ENCODE results near the gene PRIMPOL. TPM values are rescaled to one million over a fixed set of nuclear protein-coding genes. Genes with fewer than 3 reads are reported as not detected.
"Not testable (repeated sequence)": the region's sequence is repeated elsewhere in the genome, so short reads cannot be mapped to it uniquely, and the experiment has no call there.

The PRIMPOL gene
- total and polyA plus RNA-seq, 5 experiments from 2014 or later = 12.1 to 17.6 (median 16.1) TPM

GRCh38 chr4:184653650-184654049, 4.1 kb downstream of the PRIMPOL start:
- H3K27ac Mint-ChIP-seq = no peak overlapping the region
- peaks cover 10 to 26% (median 18%) of the 10 kb centered on the region in 4 donors for H3K4me1 Mint-ChIP-seq
- H3K36me3 Mint-ChIP-seq = peaks cover 0 to 19% (median 18%) of the 10 kb centered on the region in 3 donors
- ATAC-seq = no peak
- POLR2A ChIA-PET = no interaction called here
- H3K9me3 Mint-ChIP-seq = no peaks in the 10 kb centered on the region
- no peak overlapping the region for H3K4me3 Mint-ChIP-seq
- no peak for DNase-seq
- no peaks in the 10 kb centered on the region for H3K27me3 Mint-ChIP-seq

- Mint-ChIP-seq H3K4me3 (no peak overlapping the region), H3K9me3 (no peaks in the 10 kb centered on the region), H3K27me3 (no peaks in the 10 kb centered on the region), H3K27ac (peak overlapping the region in 1 of 10 donors; percentile 15), H3K4me1 (peaks cover 4 to 16% (median 8%) of the 10 kb centered on the region in 4 donors), H3K36me3 (peaks cover 0 to 33% (median 24%) of the 10 kb centered on the region in 3 donors)
- ATAC-seq (no peak), DNase-seq (no peak)
- POLR2A ChIA-PET = no interaction called here
These were observed 6.6 kb downstream of the PRIMPOL start for GRCh38 chr4:184655889-184656869.

DNA sequence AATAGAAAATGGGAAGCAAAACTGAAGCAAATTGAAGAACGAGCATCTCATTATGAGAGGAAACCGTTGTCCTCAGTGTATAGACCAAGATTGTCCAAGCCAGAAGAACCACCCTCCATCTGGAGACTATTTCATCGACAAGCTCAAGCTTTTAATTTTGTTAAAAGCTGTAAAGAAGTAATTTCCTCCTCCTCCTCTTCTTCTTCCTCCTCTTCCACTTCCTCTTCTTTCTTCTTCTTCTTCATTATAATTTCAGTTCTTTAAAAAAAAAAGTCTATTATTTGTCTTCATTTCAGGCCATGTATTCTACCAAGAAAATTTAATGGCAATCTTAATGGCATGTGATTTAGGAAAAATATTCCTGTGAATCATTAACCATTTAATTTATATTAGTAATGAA, 7.6 kb downstream of the PRIMPOL start:
- peaks cover 2 to 10% (median 6%) of the 10 kb centered on the region in 4 donors for H3K4me1 Mint-ChIP-seq
- no peaks in the 10 kb centered on the region for H3K27me3 Mint-ChIP-seq
- H3K9me3 Mint-ChIP-seq = no peaks in the 10 kb centered on the region
- POLR2A ChIA-PET = no interaction called here
- H3K4me3 Mint-ChIP-seq = no peak overlapping the region
- peak overlapping the region in 1 of 10 donors; percentile 49 for H3K27ac Mint-ChIP-seq
- ATAC-seq (no peak), DNase-seq (no peak)
- H3K36me3 Mint-ChIP-seq = peaks cover 0 to 38% (median 24%) of the 10 kb centered on the region in 3 donors

DNA sequence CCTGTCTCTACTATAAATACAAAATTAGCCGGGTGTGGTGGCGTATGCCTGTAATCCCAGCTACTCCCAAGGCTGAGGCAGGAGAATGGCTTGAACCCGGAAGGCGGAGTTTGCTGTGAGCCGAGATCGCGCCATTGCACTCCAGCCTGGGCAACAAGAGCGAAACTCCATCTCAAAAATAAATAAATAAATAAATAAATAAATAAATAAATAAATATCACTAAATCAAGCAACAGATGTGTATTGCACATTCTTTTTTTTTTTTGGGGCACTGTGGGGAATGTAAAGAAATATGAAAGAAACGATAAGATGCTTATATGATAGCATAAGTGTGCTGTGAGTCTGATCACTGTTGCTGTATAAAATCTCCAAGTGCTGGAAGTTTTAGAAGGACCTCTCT, 8.3 kb downstream of the PRIMPOL start:
- peaks cover 0 to 38% (median 24%) of the 10 kb centered on the region in 3 donors for H3K36me3 Mint-ChIP-seq
- POLR2A ChIA-PET = interaction anchor here (1.0 kb wide), 1 partner anchor 11 kb away, joined by 3 read pairs; no protein-coding TSS in a partner anchor
- H3K27ac Mint-ChIP-seq, H3K4me1 Mint-ChIP-seq, DNase-seq, H3K4me3 Mint-ChIP-seq, H3K27me3 Mint-ChIP-seq, ATAC-seq, H3K9me3 Mint-ChIP-seq: not testable (repeated sequence)

DNA sequence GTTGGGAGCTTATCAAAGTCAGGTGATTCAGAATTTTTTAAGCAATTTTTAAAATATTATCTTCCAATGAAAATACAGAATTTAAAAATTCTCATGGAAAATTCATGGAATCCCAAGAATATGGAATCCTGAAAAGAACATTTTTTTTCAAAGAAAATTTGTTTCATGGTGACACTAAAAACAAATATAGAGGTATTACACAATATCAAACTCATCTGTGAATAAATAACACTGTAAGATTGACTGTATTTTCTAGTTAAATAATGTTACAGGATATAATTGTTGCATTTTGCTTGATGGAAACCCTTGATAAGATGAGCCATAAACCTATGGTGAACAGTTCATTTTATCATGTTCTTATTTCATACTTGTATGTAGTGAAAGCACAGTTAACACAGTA, 11.4 kb downstream of the PRIMPOL start:
- peaks cover 0 to 8% (median 2%) of the 10 kb centered on the region in 4 donors for H3K4me1 Mint-ChIP-seq

GRCh38 chr4:184662236-184662635, 12.7 kb downstream of the PRIMPOL start:
- Mint-ChIP-seq H3K36me3 (peaks cover 0 to 40% (median 18%) of the 10 kb centered on the region in 3 donors), H3K4me1 (peaks cover 0 to 4% (median under 1%) of the 10 kb centered on the region in 4 donors), H3K4me3 (no peak overlapping the region), H3K9me3 (no peaks in the 10 kb centered on the region), H3K27me3 (no peaks in the 10 kb centered on the region), H3K27ac (no peak overlapping the region)
- POLR2A ChIA-PET = interaction anchor here (2.3 kb wide), 1 partner anchor 12 kb away, joined by 8 read pairs; the partner anchor contains the start of genes CASP3 and PRIMPOL
- DNase-seq = no peak
- no peak for ATAC-seq

More for the DNA sequence above, 11.4 kb downstream of the PRIMPOL start:
- no peaks in the 10 kb centered on the region for H3K27me3 Mint-ChIP-seq
- no peaks in the 10 kb centered on the region for H3K9me3 Mint-ChIP-seq
- POLR2A ChIA-PET = interaction anchor here (1.8 to 2.3 kb wide), 2 partner anchors 11 to 12 kb away, joined by 4 to 8 read pairs; partner anchors contain the start of genes CASP3 and PRIMPOL
- ATAC-seq (no peak), DNase-seq (no peak)
- no peak overlapping the region for H3K4me3 Mint-ChIP-seq
- H3K36me3 Mint-ChIP-seq = peaks cover 0 to 34% (median 20%) of the 10 kb centered on the region in 3 donors
- H3K27ac Mint-ChIP-seq = no peak overlapping the region

GRCh38 chr4:184664445-184665210, 15.1 kb downstream of the PRIMPOL start:
- Mint-ChIP-seq H3K4me1 (peaks cover 17 to 21% (median 19%) of the 10 kb centered on the region in 4 donors), H3K9me3 (peaks cover 0 to 1% (median 0%) of the 10 kb centered on the region in 9 donors), H3K27me3 (no peaks in the 10 kb centered on the region), H3K4me3 (no peak overlapping the region), H3K27ac (no peak overlapping the region), H3K36me3 (peaks cover 8 to 43% (median 11%) of the 10 kb centered on the region in 3 donors)
- ATAC-seq (no peak), DNase-seq (no peak)
- POLR2A ChIA-PET = no interaction called here

DNA sequence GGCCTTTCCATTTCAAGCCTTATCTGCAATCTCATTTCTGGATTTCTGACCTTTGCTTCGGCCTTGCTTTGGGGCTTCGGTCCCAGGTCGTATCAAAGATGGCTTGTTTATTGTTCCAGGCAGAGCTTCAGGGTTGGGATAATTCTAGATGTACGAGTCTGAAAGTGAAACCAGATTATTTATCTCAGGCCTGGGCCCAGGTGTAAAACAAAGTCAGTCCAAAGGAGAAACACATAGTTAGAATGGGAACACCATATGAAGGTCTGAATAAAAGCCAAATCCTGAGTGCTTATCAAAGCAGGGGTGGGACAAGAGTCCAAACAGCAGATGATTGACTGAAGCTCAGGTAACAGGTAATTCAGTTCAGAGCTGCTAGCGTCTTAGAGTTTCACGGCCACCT, 17.1 kb downstream of the PRIMPOL start:
- Mint-ChIP-seq H3K36me3 (peaks cover 8 to 38% (median 15%) of the 10 kb centered on the region in 3 donors), H3K27me3 (no peaks in the 10 kb centered on the region), H3K4me1 (peaks cover 20 to 27% (median 21%) of the 10 kb centered on the region in 4 donors), H3K27ac (peak overlapping the region in 1 of 10 donors; percentile 65), H3K4me3 (no peak overlapping the region), H3K9me3 (peaks cover 0 to 1% (median 0%) of the 10 kb centered on the region in 9 donors)
- ATAC-seq (no peak), DNase-seq (no peak)
- POLR2A ChIA-PET = no interaction called here

- no peak for DNase-seq
- Mint-ChIP-seq H3K27me3 (no peaks in the 10 kb centered on the region), H3K27ac (peak overlapping the region in 9 of 10 donors; percentile 18 to 93 (median 67)), H3K4me1 (peaks cover 20 to 27% (median 21%) of the 10 kb centered on the region in 4 donors), H3K9me3 (peaks cover 0 to 1% (median 0%) of the 10 kb centered on the region in 9 donors), H3K4me3 (peak overlapping the region in 3 of 10 donors; percentile 3 to 20 (median 8)), H3K36me3 (peaks cover 8 to 49% (median 25%) of the 10 kb centered on the region in 3 donors)
- POLR2A ChIA-PET = interaction anchor here (1.3 to 2.3 kb wide), 2 partner anchors 10 to 19 kb away, joined by 3 to 10 read pairs; partner anchors contain the start of genes CASP3 and PRIMPOL
- ATAC-seq = peak in 1 of 2 donors; percentile 47
These were observed 18.6 kb downstream of the PRIMPOL start for GRCh38 chr4:184668096-184668495.

DNA sequence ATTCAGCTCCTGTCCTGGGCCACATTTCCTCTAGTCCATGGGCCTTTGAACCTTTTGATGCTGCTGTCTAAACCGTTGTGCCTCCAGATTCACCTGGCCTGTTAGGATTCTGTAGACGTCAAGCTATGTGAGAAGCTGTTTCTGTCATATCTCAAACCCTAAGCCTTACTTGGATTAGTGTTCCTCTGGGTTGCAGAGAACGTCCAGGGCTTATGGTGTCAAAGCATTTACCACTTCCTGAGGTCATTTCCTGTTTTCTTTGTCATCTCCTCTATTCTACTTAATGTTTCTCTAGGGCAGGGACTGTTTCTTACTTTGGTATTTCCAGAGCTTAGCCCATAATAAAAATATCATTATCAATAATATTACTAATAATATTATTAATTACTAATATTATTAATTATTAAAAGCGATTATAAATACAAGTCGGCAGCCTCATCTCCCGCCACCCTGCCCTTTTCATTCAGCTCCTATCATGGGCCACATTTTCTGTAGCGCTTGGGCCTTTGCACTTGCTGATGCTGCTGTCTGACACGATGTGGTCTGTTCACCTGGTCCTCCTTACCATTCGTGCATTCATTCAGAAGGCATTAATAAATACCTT, 19.1 kb downstream of the PRIMPOL start:
- DNase-seq = peak in 2 of 10 donors; percentile 22 to 28
- Mint-ChIP-seq H3K4me1 (peaks cover 20 to 27% (median 21%) of the 10 kb centered on the region in 4 donors), H3K27me3 (no peaks in the 10 kb centered on the region), H3K27ac (peak overlapping the region; percentile 17 to 93 (median 72)), H3K4me3 (peak overlapping the region in 4 of 10 donors; percentile 4 to 30 (median 14)), H3K36me3 (peaks cover 8 to 54% (median 22%) of the 10 kb centered on the region in 3 donors), H3K9me3 (peaks cover 0 to 1% (median 0%) of the 10 kb centered on the region in 9 donors)
- POLR2A ChIA-PET = interaction anchor here (1.3 to 2.3 kb wide), 2 partner anchors 11 to 20 kb away, joined by 3 to 10 read pairs; partner anchors contain the start of genes CASP3 and PRIMPOL
- ATAC-seq = peak in 1 of 2 donors; percentile 65

GRCh38 chr4:184669251-184669650, 19.7 kb downstream of the PRIMPOL start:
- ATAC-seq (no peak), DNase-seq (no peak)
- Mint-ChIP-seq H3K9me3 (peaks cover 0 to 1% (median 0%) of the 10 kb centered on the region in 9 donors), H3K4me1 (peaks cover 20 to 27% (median 21%) of the 10 kb centered on the region in 4 donors), H3K27me3 (no peaks in the 10 kb centered on the region), H3K36me3 (peaks cover 9 to 59% (median 22%) of the 10 kb centered on the region in 3 donors), H3K4me3 (no peak overlapping the region), H3K27ac (peak overlapping the region in 7 of 10 donors; percentile 38 to 84 (median 67))
- POLR2A ChIA-PET = interaction anchor here (1.3 to 2.3 kb wide), 2 partner anchors 11 to 20 kb away, joined by 3 to 10 read pairs; partner anchors contain the start of genes CASP3 and PRIMPOL
